Measurements from ENCODE around the gene ARHGAP26.
"Not testable (repeated sequence)": the region's sequence is repeated elsewhere in the genome, so short reads cannot be mapped to it uniquely, and the experiment has no call there.

Gene ARHGAP26

DNA sequence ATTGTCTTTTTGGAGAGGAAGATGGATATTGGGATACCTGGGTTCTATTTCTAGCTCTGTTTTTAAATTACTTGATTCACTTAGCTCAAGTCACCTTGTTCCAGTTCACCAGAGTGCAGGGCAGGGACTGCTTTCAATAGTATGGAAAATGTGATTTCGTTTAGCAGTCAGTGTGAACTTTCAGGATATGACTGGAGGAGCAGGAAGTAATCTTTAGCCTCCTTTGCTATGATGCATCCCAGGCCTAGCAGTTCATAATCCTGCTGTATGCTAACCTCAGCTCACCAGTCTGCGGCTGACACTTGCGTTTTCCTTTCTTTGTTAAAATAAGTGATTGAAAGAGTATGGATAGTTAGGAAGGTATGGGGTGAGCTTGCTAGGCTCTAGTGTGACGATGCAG lies 169.7 kb downstream of the ARHGAP26 start:
- DNase-seq = no peak

DNA sequence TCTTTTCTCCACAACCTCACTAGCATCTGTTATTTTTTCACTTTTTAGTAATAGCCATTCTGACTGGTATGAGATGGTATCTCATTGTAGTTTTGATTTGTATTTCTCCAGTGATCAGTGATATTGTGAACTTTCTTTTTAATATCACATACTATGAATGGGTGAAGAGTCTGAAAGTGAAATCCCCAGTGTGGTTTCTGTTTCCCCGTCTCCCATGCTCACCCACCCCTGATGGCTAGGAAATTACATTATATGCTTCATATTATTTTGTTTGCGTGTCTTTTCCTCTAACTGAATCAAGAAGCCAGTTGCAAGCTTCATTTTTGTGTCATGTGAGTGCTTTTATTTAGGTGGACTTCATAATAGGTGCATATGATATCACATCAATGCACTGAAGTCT lies 171.1 kb downstream of the ARHGAP26 start:
- no peak for DNase-seq

- DNase-seq = no peak
These were observed 172.7 kb downstream of the ARHGAP26 start for GRCh38 chr5:142942901-142943300.

DNA sequence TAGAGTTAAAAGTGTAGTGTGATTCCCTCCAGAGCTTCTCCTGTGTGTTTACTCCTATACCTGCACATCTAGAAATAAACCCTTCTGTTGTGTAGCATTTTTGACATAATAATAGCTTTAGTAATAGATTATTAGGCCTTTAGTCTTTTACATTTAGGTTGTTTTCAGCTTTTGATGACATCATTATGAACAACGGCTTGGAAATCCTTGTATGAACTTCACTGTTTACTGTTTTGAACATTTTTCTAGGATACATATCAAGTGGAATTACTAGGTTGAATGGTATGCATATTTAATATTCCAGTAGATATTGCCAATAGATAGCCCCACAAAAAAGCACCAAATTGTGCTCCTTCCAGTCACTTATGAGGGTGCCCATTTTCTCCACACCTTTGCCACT lies 174.0 kb downstream of the ARHGAP26 start:
- no peak for DNase-seq

DNA sequence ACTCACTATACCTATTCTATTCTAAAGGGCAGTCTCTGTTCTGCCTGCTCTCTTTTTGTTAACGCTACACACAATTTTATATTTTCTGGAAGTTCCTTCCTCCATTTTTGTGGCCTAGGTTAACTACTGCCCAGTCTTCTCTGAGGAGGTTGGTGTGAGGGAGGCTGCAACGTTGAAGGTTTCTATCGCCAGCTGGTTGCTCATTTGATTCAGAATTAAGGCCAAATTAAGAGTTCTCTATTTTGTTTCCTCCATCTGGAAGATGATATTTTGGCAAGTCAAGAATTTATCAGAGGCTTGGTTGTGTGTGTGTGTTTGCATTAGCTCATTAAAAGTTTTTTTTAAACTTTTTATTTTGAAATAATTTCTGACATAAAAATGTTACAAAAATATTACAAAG lies 175.1 kb downstream of the ARHGAP26 start:
- DNase-seq = no peak

DNA sequence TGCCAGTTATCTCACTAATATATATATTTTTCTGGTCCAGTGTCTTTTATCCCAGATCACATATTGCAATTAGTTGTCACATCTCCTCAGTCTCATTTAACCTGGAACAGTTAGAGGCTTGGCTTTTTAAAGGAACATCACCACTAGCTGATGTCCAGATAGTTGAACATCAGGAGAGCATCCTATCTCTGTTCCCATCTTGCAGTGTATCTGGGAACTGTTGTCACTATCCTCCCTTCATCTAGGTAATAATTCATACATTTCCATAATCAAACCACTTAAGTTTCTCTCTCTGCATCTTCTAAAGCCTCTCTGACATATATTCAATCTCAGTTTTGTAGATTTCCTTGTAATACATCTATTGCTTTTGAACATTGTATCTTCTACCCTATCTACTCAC lies 175.7 kb downstream of the ARHGAP26 start:
- no peak for DNase-seq

DNA sequence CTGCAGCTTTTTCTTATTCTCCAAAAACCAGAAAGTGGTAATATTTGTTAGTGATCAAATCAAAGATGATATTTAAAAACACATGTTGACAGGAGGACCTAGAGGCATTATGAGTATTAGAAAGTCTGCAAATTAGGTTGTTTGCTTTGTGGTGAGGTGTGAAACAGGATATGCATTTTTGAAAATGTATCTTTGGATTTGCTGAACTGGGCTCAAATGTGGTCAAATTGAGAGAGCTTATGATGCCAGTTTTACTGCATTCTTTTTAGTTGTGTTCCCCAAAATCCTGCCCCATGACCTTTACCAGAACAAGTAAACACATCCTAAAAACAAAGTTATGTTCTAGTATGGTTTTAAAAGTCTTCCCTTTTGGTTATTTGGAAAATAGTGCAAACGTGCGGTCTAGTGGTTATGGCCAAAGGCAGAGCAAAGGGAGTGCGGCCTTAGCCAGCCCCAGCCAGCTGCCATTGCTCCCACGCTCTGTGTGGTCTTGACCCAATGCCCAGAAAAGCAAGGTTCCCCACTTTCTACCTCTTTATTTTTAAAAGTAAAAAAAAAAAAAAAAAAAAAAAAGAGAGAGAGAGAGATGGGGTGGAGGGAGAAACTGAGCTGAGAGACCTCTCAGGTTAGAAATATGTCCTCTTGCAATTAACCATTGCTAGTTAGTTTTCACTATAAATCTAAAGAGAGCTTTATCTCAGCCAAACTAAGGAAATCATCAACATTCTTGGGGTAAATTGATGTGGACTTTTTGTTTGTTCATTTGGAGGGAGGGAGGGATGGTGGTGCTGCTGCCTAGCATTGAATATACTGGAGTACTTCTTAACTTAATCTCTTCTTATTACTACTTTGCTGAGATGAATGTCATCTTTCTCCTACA lies 176.6 kb downstream of the ARHGAP26 start:
- DNase-seq = no peak

GRCh38 chr5:142947427-142947709 lies 177.2 kb downstream of the ARHGAP26 start:
- no peak for DNase-seq

DNA sequence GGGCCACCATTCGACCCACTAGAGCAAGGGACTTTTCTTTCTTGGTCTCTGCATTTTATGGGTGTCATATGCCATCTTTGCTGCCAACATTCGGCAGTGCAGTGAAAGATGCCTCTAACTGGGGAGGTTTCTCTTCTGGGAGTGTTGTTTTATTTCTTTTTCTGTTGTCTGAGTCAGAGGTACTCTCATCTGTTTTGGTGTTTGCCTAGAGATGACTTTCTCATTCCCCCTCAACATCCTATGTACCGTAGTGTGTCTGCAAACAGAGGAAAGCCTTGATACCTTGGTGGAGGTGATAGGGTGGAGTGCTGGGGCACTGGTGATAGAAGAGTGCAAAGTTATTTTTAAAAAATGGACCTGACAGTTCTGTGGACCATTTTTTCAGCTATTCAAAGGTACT lies 182.1 kb downstream of the ARHGAP26 start:
- DNase-seq = no peak

GRCh38 chr5:142952871-142953270 lies 182.7 kb downstream of the ARHGAP26 start:
- not testable (repeated sequence) for DNase-seq

DNA sequence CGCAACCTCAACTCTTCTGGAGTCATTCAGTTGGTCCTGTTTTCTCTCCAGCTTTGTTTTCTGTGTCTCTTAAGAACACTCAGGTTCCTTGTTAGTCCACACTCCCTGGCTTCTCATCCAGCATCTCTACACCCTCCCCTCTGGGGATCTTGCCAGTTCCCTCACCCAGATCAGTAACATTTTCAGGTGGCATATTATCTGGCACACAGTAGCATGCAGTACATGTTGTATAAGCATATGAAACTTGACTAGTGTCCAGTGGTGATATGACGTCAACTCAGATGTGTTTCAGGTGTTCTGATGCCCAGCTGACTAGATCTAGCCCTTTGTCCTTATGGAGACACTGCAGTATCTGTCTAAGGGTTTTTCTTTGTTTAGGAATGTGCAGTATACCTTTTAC lies 184.3 kb downstream of the ARHGAP26 start:
- DNase-seq = no peak

- DNase-seq = no peak
These were observed 185.5 kb downstream of the ARHGAP26 start for GRCh38 chr5:142955628-142956027.

GRCh38 chr5:142957528-142957927 lies 187.4 kb downstream of the ARHGAP26 start:
- no peak for DNase-seq

- DNase-seq = no peak
These were observed 188.9 kb downstream of the ARHGAP26 start for GRCh38 chr5:142958944-142959682.

DNA sequence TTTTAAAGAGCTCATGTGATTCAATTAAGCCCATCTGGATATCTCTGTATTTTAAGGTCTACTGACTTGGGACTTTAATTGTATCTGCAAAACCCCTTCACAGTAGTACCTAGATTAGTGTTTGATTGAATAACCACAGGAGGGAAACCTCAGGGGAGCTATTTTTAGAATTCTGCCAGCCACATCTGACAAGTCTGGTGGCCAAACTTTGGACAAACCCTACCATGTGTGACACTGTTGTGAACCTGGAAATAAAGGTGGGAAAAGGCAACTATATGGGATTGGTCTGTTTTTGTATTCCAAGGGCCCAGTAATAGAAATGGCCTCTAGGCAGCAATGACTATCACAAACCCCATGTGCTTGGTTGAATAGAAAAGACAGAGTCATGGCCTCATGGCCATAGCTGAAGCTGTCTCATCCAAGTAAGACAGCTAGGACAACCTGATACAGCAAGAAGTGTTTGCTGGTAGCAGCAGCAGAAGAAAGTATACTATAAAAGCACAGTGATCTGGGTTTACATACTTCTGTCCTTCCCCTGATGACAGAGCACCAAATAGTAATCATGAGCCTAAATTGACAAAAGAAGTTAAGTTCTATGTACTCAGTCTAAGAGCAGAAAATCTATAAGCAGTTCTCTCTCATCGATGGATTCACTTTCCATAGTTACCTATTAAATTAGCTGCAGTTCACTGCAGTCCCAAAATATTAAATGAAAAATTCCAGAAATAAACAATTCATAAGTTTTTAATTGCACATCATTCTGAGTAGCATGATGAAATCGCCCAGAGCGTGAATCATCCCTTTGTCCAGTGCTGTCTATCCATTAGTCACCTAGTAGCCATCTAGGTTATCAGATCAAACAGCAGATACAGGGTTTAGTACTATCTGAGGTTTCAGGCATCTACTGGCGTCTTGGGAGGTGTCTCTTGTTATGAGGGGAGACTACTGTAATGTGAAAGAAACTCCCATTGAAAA lies 189.8 kb downstream of the ARHGAP26 start:
- no peak for DNase-seq

- no peak for DNase-seq
These were observed 191.4 kb downstream of the ARHGAP26 start for GRCh38 chr5:142961440-142962173.

GRCh38 chr5:142962174-142962533 lies 192.0 kb downstream of the ARHGAP26 start:
- DNase-seq = no peak

GRCh38 chr5:142965258-142966120 lies 195.3 kb downstream of the ARHGAP26 start:
- not testable (repeated sequence) for DNase-seq

DNA sequence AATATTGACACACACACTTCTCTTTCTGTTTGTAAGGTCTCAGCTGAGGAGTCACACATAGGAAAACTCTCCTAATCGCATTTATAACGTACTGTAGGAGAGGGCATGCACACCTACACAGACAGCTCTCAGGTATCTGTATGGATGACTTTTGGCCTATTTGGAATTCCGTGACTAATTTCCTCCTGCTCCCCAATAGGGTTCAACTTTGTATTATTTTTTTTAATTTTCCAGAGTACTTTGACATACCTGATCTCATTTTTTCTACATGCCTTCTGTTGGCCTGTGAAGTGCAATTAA lies 195.9 kb downstream of the ARHGAP26 start:
- no peak for DNase-seq

DNA sequence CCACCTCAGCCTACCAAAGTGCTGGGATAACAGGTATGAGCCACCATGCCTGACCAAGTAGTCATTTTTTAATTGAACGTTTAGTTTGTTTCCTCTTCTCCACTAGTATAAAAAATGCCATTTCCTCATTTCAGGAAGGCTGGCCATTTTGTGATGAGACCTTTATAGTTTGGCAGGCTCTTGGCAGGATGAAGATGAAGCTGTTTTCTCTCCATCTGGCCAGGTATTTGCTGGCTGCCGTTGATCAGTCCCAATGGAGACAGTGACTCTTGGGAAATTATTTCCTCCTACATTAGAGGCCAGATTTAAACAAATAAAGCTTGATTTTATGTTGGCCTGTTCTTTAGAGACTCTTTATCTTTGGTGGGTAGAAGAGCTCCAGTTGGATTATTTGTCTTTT lies 199.0 kb downstream of the ARHGAP26 start:
- DNase-seq = no peak

GRCh38 chr5:142969624-142970439 lies 199.7 kb downstream of the ARHGAP26 start:
- DNase-seq = no peak

All from activated CD8-positive, alpha-beta memory T cell treated with anti-CD3 and anti-CD28 coated beads, Interleukin-2, amount 50 U/mL, for 48 hours (primary cell).